Vagina (tissue), 2 donors: ENCODE results near the gene DNM2. TPM values are rescaled to one million over a fixed set of nuclear protein-coding genes. Genes with fewer than 3 reads are reported as not detected.

Experiments
- DNase-seq, 2 donors: peaks; one replicate each; pipeline ENCODE4 v3.0.0-alpha.2; 2017; ENCODE audit errors: extremely low spot score in 2 of 2
- H3K27ac ChIP-seq: fragments of 200-600 bp; sonication (generic); one replicate; pipeline ENCODE4 v1.5.1; 2019
- H3K27me3 ChIP-seq: fragments of 200-600 bp; sonication (generic); one replicate; pipeline ENCODE4 v1.5.1; 2019
- H3K36me3 ChIP-seq, 2 donors: fragments of 200-600 bp; sonication (generic); one replicate each; pipeline ENCODE4 v1.5.1; 2017 to 2019
- H3K4me1 ChIP-seq: fragments of 200-600 bp; sonication (generic); one replicate; pipeline ENCODE4 v1.5.1; 2019
- H3K4me3 ChIP-seq, 2 donors: fragments of 200-600 bp; sonication (generic); 1 replicate in 1 of 2; 2 replicates in 1 of 2; pipeline ENCODE4 v1.5.1; 2016 to 2019
- H3K9me3 ChIP-seq: fragments of 200-600 bp; sonication (generic); one replicate; pipeline ENCODE4 v1.5.1; 2019
- POLR2A ChIP-seq, 2 donors: fragments of 450-650 bp; IDR thresholded peaks; one replicate each; pipeline ENCODE4 v1.6.1; 2017; ENCODE audit warnings: antibody characterized with exemption in 2 of 2, mild to moderate bottlenecking in 2 of 2, moderate library complexity in 2 of 2
- POLR2AphosphoS5 ChIP-seq, 2 donors: sonication (generic); formaldehyde crosslinking; IDR thresholded peaks; one replicate each; pipeline ENCODE4 v1.9.0; 2017; ENCODE audit warnings: antibody characterized with exemption in 2 of 2, mild to moderate bottlenecking in 2 of 2, low read depth in 1 of 2; ENCODE audit not compliant: insufficient read depth in 1 of 2
- intact Hi-C: fragments of 100-400 bp; cut with DNase I; formaldehyde crosslinking; loops from one replicate; pipeline ENCODE4 v1.15.1; 2023
- total RNA-seq: library from RNA; depleted of rRNA; stranded (reverse); fragments of >200 nt; gene quantifications from one replicate; pipeline ENCODE4 v1.2.3, GENCODE V29; 2016
- TF ChIP-seq, protein P1 (sequence below), 3 experiments: fragments of 450-650 bp in 2 of 3; fragments of 200-600 bp in 1 of 3; sonication (generic) in 1 of 3; IDR thresholded peaks; one replicate each; pipeline ENCODE4 v1.5.1; 2017 to 2019; ENCODE audit warnings: antibody characterized with exemption in 3 of 3, mild to moderate bottlenecking in 2 of 3, moderate library complexity in 2 of 3

DNM2 gene
- total RNA-seq, 1 donor from 2014 or later, result 128 TPM

DNA sequence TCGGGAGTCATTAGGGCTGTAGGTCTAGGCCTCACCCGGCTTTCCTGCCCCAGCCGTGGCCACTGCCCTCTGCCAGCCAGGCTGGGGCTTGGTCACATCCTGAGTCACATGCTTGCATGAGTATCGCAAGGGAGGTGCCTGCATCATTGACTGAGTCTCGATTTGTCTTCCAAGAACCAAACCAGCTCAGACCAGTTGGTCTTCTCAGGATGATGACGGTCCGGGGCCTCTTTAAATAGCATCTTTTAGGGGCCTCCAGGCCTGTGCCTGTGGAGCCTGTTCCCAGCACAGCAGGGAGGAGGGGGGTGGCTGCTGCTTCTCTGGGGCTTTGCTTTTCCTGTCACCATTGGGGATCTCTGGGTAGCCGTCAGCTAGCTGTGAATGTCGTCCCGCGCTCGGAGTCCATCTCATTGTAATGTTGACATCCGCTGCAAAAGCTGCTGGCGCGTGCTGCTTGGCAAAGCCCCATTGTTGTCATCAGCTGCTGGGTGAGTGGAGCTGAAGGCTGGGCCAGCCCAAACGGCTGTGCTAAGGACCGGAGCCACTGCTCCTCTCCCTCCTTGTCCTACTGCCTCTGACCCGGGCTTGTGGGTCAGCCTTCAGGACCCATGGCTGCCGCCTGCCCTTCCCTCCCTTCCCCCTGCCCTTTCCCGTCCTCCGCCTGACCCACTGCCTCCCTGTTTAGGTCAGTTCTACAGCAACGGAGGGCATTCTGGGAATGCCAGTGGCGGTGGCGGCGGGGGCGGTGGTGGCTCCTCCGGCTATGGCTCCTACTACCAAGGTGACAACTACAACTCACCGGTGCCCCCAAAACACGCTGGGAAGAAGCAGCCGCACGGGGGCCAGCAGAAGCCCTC is 31.0 kb upstream of the DNM2 start:
- intact Hi-C loops, result no loop called here
- no peak for DNase-seq

DNA sequence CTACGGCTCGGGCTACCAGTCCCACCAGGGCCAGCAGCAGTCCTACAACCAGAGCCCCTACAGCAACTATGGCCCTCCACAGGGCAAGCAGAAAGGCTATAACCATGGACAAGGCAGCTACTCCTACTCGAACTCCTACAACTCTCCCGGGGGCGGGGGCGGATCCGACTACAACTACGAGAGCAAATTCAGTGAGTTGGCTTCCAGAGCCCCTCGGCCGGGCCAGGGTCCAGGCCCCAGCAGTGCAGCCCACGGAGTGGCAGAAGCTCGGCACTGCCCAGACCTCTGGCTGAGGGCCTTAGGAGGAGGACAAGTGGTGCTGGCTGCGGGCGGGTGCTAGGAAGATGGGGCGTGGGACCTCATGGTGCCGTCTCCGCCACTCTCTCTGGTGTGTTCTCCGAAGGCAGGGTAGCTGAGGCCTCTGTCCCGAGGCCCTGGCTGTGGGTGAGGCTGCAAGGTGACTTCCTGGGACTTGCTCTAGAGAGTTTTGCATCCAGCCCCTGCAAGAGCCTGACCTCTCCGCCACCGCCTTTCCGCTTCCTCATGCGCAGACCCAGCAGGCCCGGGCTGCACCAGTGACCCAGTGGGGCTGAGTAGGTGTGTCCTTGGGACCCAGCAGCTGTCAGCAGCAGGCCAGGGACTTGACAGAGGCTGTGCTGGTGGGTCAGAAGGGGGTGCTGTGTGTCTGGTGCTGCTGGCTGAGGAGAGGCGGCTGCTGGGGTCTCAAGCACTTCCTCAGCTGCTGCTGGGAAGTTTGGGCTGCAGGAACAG is 30.2 kb upstream of the DNM2 start:
- Histone ChIP-seq H3K9me3 (no peaks in the 10 kb centered on the region), H3K4me3 (no peak overlapping the region), H3K27ac (peak overlapping the region; percentile 22), H3K4me1 (peaks cover 14% of the 10 kb centered on the region), H3K36me3 (peaks cover 0 to 82% of the 10 kb centered on the region in 2 donors), H3K27me3 (no peaks in the 10 kb centered on the region)
- TF ChIP-seq POLR2A (IDR thresholded peaks at IDR 0.05) (no peak), POLR2AphosphoS5 (IDR thresholded peaks at IDR 0.05; ENCODE audit: insufficient read depth in 1 of 2, low read depth in 1 of 2) (no peak)
- TF ChIP-seq, protein P1, sequence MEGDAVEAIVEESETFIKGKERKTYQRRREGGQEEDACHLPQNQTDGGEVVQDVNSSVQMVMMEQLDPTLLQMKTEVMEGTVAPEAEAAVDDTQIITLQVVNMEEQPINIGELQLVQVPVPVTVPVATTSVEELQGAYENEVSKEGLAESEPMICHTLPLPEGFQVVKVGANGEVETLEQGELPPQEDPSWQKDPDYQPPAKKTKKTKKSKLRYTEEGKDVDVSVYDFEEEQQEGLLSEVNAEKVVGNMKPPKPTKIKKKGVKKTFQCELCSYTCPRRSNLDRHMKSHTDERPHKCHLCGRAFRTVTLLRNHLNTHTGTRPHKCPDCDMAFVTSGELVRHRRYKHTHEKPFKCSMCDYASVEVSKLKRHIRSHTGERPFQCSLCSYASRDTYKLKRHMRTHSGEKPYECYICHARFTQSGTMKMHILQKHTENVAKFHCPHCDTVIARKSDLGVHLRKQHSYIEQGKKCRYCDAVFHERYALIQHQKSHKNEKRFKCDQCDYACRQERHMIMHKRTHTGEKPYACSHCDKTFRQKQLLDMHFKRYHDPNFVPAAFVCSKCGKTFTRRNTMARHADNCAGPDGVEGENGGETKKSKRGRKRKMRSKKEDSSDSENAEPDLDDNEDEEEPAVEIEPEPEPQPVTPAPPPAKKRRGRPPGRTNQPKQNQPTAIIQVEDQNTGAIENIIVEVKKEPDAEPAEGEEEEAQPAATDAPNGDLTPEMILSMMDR (IDR thresholded peaks at IDR 0.05), result no peak
- intact Hi-C loops, result no loop called here
- no peak for DNase-seq

More for the DNA sequence above, 31.0 kb upstream of the DNM2 start:
- peak overlapping the region; percentile 22 for H3K27ac ChIP-seq
- peaks cover 0 to 84% of the 10 kb centered on the region in 2 donors for H3K36me3 ChIP-seq
- no peaks in the 10 kb centered on the region for H3K27me3 ChIP-seq
- TF ChIP-seq, protein P1 (IDR thresholded peaks at IDR 0.05), result no peak
- no peak for TF ChIP-seq POLR2A (IDR thresholded peaks at IDR 0.05)
- peak in 1 of 2 donors; percentile 19 for TF ChIP-seq POLR2AphosphoS5 (IDR thresholded peaks at IDR 0.05; ENCODE audit: insufficient read depth in 1 of 2, low read depth in 1 of 2)
- no peaks in the 10 kb centered on the region for H3K9me3 ChIP-seq
- no peak overlapping the region for H3K4me3 ChIP-seq
- peaks cover 14% of the 10 kb centered on the region for H3K4me1 ChIP-seq

DNA sequence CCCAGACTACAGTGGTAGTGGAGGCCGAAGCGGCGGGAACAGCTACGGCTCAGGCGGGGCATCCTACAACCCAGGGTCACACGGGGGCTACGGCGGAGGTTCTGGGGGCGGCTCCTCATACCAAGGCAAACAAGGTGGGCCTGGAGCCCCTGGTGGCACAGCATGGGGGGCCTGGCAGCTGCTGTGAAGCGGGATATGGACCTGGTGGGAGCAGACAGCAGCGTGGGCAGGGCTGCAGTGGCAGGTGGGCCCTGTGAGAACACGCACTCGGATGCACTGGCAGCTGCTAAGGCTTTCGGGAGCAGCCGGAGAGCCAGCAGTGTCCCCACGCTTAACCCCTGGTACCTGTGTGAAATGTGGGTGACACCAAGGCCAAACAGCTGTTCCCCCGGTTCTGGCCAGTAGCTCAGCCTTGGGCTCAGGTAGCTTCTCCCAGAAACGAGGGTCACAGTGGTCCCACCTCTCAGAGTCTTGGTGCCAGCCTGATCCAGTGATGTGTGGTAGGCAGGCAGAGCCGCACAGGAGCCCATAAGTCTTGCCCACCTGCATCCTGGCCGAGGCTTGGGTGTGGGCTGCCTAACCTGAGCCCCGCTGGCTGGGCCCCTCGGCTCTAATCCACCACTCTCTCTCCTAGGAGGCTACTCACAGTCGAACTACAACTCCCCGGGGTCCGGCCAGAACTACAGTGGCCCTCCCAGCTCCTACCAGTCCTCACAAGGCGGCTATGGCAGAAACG is 29.2 kb upstream of the DNM2 start:
- Histone ChIP-seq H3K4me3 (no peak overlapping the region), H3K27me3 (no peaks in the 10 kb centered on the region), H3K27ac (no peak overlapping the region), H3K36me3 (peaks cover 0 to 71% of the 10 kb centered on the region in 2 donors), H3K9me3 (no peaks in the 10 kb centered on the region), H3K4me1 (peaks cover 14% of the 10 kb centered on the region)
- TF ChIP-seq, protein P1 (IDR thresholded peaks at IDR 0.05), result no peak
- TF ChIP-seq POLR2A (IDR thresholded peaks at IDR 0.05) (no peak), POLR2AphosphoS5 (IDR thresholded peaks at IDR 0.05; ENCODE audit: insufficient read depth in 1 of 2, low read depth in 1 of 2) (no peak)
- no peak for DNase-seq
- intact Hi-C loops, result no loop called here

DNA sequence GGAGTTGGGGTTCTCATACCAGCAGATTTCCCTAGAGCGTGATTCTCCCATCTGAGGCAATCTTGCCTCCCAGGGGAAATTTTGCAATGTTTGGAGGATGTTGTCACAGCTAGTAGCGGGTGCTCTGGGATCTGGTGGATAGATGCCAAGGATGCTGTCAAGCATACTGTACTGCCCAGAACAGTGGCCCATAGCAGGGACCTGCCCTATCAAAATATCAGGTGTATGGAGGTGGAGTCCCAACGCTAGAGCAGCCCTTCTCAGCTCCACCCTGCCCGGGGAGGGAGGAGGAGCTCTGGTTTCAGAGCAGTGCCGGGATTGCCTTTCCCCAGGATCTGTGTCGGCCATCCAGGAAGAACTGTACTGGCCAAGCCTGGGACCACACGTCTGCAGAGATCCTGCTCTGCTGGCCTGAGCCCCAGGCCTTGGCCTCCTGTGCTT is 27.5 kb upstream of the DNM2 start:
- intact Hi-C loops, result no loop called here
- TF ChIP-seq POLR2AphosphoS5 (IDR thresholded peaks at IDR 0.05; ENCODE audit: insufficient read depth in 1 of 2, low read depth in 1 of 2) (no peak), POLR2A (IDR thresholded peaks at IDR 0.05) (no peak)
- TF ChIP-seq, protein P1 (IDR thresholded peaks at IDR 0.05), result no peak
- peaks cover 0 to 59% of the 10 kb centered on the region in 2 donors for H3K36me3 ChIP-seq

More for the DNA sequence above, 27.5 kb upstream of the DNM2 start:
- no peak for DNase-seq
- H3K4me3 ChIP-seq, result no peak overlapping the region
- H3K4me1 ChIP-seq, result peaks cover 17% of the 10 kb centered on the region
- H3K27me3 ChIP-seq, result no peaks in the 10 kb centered on the region
- H3K9me3 ChIP-seq, result no peaks in the 10 kb centered on the region
- H3K27ac ChIP-seq, result no peak overlapping the region
